Body of pancreas (tissue), 4 donors: ENCODE measurements around the gene CST9. TPM values are rescaled to one million over a fixed set of nuclear protein-coding genes. Genes with fewer than 3 reads are reported as not detected.

Experiments
- ATAC-seq: fragments of 150-250 bp; one replicate; pipeline ENCODE4 v1.9.1; 2016
- DNase-seq, 4 donors: peaks; one replicate each; pipeline ENCODE4 v3.0.0-alpha.2; 2019
- H3K27ac ChIP-seq, 4 donors: fragments of 200-600 bp; sonication (generic); 1 replicate in 3 of 4; 2 replicates in 1 of 4; pipeline versions ENCODE4 v1.5.1 to v1.6.1; 2016 to 2019; ENCODE audit warnings: mild to moderate bottlenecking in 1 of 4, mixed read lengths in 1 of 4, moderate library complexity in 1 of 4
- H3K27me3 ChIP-seq, 2 donors: fragments of 200-600 bp; sonication (generic); one replicate each; pipeline ENCODE4 v1.6.0; 2016; ENCODE audit warnings: mild to moderate bottlenecking in 1 of 2
- H3K36me3 ChIP-seq, 2 donors: fragments of 200-600 bp; sonication (generic); replicated peaks in 1 of 2; 2 replicates each; pipeline ENCODE4 v1.5.1; 2016; ENCODE audit warnings: low read depth in 2 of 2; ENCODE audit not compliant: insufficient read depth in 1 of 2
- H3K4me1 ChIP-seq: fragments of 200-600 bp; sonication (generic); one replicate; pipeline ENCODE4 v1.6.0; 2016
- H3K4me3 ChIP-seq, 2 donors: fragments of 200-600 bp; sonication (generic); 1 replicate in 1 of 2; 2 replicates in 1 of 2; pipeline ENCODE4 v1.5.1; 2016 to 2019
- H3K9me3 ChIP-seq, 3 donors: fragments of 200-600 bp; sonication (generic); 1 replicate in 2 of 3; 2 replicates in 1 of 3; pipeline ENCODE4 v1.5.1; 2016
- CTCF ChIP-seq, 7 experiments: fragments of 450-650 bp in 4 of 7; fragments of 200-600 bp in 3 of 7; sonication (generic) in 3 of 7; IDR thresholded peaks; one replicate each; pipeline ENCODE4 v1.5.1; 2016 to 2019; ENCODE audit warnings: antibody characterized with exemption in 7 of 7
- POLR2A ChIP-seq, 3 donors: fragments of 450-650 bp; IDR thresholded peaks; one replicate each; pipeline ENCODE4 v1.6.1; 2016; ENCODE audit warnings: antibody characterized with exemption in 3 of 3, mild to moderate bottlenecking in 2 of 3
- WGBS, 2 donors: methylation state at CpG; one replicate each; pipeline ENCODE4 v1.1.5; 2017; 5-methylcytosine and 5-hydroxymethylcytosine counted together
- intact Hi-C: fragments of 100-400 bp; cut with DNase I; formaldehyde crosslinking; loops from one replicate; pipeline ENCODE4 v1.15.1; 2023
- total RNA-seq, 2 donors: library from RNA; depleted of rRNA; stranded (reverse); fragments of >200 nt; gene quantifications; one replicate each; pipeline ENCODE4 v1.1.0, GENCODE V29; 2016

Gene CST9
- total RNA-seq, 2 donors from 2014 or later, result 3.6 TPM; not detected in 1

DNA sequence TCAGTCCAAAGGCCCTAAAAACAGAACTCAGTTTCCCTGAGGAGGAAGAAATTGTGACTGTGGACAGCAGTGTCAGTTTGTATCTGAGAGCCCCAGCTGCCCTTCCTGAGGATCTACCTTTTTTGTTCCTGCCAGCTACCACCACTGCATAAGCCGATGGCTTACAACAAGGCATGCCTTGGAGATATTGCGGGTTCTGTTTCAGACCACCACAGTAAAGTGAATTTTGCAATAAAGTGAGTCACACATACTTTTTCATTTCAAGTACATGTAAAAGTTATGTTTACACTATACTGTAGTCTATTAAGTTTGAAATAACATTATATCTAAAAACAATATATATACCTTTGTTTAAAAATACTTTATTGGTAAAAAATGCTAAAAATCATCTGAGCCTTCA, 41.6 kb upstream of the CST9 start:
- H3K27ac ChIP-seq, result no peak overlapping the region
- intact Hi-C loops, result no loop called here
- H3K27me3 ChIP-seq, result no peaks in the 10 kb centered on the region
- ATAC-seq (no peak), DNase-seq (no peak)
- no peak overlapping the region for H3K4me3 ChIP-seq
- no peaks in the 10 kb centered on the region for H3K36me3 ChIP-seq
- H3K9me3 ChIP-seq, result no peaks in the 10 kb centered on the region
- no peak for TF ChIP-seq POLR2A (IDR thresholded peaks at IDR 0.05)
- no peak for TF ChIP-seq CTCF (IDR thresholded peaks at IDR 0.05)
- WGBS, 2 donors, result 88 to 96% methylated on average over 2 of the region's 2 CpGs
- H3K4me1 ChIP-seq, result no peaks in the 10 kb centered on the region

DNA sequence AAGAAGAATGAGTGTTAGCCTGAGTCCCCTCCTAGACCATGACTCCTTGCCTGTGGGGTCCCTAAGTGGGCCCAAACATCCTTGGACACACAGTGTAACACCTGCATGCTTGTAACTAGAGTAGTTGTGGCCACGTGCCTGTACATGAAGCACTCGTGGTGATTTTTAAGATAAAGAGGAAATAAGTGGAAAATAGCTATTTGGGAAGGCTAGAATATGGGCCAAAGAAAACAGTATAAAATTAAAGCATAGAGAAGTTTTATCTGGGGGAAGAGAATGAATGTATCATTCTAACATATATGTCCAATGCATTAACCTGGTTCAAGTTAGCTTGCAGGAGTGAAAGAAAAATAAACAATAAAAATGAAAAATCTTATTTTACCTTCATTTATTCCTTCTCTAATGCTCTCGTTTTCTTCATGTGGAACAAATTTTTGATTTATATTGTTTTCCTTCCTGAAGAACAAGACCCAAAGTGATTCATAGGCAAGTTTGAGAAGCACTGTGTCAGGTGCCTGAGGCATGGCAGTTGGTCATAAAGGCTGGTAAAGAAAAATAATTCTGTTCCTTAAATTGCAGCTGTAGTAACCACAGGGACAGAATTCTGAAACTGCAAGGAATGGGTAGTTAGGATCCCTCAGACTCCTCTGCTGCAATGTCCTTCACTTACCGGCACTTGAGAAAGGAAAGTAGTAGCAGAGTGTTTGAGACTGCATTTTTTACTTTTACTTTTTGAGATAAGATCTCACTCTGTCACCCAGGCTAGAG, 40.6 kb upstream of the CST9 start:
- no peak overlapping the region for H3K27ac ChIP-seq
- no peaks in the 10 kb centered on the region for H3K9me3 ChIP-seq
- H3K4me3 ChIP-seq, result no peak overlapping the region
- no peaks in the 10 kb centered on the region for H3K27me3 ChIP-seq
- no peak for ATAC-seq
- 40 to 45% methylated on average over 4 of the region's 4 CpGs for WGBS, 2 donors
- H3K4me1 ChIP-seq, result no peaks in the 10 kb centered on the region
- TF ChIP-seq POLR2A (IDR thresholded peaks at IDR 0.05) (no peak), CTCF (IDR thresholded peaks at IDR 0.05) (no peak)
- intact Hi-C loops, result no loop called here
- H3K36me3 ChIP-seq, result no peaks in the 10 kb centered on the region
- DNase-seq, result no peak

DNA sequence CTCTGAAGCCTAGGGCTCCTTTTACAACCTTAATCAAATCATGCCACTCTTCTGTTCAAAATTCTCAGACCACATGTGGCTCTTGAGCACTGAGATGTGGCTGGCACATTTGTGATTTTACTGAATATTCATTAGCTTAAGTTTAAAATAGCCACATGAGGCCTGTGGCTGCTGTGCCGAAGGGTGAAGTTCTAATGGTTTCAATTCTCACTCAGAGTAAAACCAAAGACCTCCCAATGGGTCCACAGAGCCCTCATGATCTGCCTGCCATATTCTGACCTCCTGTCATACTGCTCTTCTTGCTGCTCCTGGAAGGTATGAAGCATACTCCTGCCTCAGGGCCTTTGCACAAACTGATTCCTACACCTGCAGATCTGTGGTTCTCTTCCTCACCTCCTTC, 39.9 kb upstream of the CST9 start:
- no peak for DNase-seq
- 52 to 100% methylated on average over 1 of the region's 1 CpG for WGBS, 2 donors
- intact Hi-C loops, result no loop called here
- Histone ChIP-seq H3K4me1 (peaks cover 4% of the 10 kb centered on the region), H3K9me3 (no peaks in the 10 kb centered on the region), H3K4me3 (no peak overlapping the region), H3K27ac (no peak overlapping the region), H3K36me3 (no peaks in the 10 kb centered on the region), H3K27me3 (no peaks in the 10 kb centered on the region)
- TF ChIP-seq CTCF (IDR thresholded peaks at IDR 0.05) (no peak), POLR2A (IDR thresholded peaks at IDR 0.05) (no peak)
- ATAC-seq, result no peak

DNA sequence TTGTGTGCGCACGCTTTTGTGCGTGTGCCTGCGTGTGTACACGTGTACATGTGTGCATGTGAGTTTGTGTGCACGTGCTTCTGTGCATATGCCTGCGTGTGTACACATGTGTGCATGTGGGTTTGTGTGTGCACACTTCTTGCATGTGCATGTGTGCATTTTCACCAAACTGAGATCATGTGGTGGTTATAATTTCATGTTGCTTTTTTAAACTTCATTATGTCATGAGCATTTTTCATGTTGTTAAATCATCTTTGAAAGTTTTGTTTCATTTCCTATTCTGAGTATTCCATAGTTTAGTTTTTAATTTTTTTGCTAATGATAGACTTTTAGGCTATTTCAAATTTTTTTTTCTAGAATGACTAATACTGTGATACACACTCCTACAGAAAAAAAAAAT, 38.4 kb upstream of the CST9 start:
- no peaks in the 10 kb centered on the region for H3K27me3 ChIP-seq
- H3K27ac ChIP-seq, result no peak overlapping the region
- H3K4me1 ChIP-seq, result peaks cover 4% of the 10 kb centered on the region
- H3K4me3 ChIP-seq, result no peak overlapping the region
- DNase-seq (no peak), ATAC-seq (no peak)
- intact Hi-C loops, result no loop called here
- H3K9me3 ChIP-seq, result no peaks in the 10 kb centered on the region
- no peaks in the 10 kb centered on the region for H3K36me3 ChIP-seq
- 92 to 93% methylated on average over 7 of the region's 7 CpGs for WGBS, 2 donors
- TF ChIP-seq CTCF (IDR thresholded peaks at IDR 0.05) (no peak), POLR2A (IDR thresholded peaks at IDR 0.05) (no peak)

- Histone ChIP-seq H3K27me3 (no peaks in the 10 kb centered on the region), H3K27ac (no peak overlapping the region), H3K4me3 (no peak overlapping the region), H3K36me3 (no peaks in the 10 kb centered on the region), H3K9me3 (no peaks in the 10 kb centered on the region), H3K4me1 (peaks cover 4% of the 10 kb centered on the region)
- ATAC-seq (no peak), DNase-seq (no peak)
- intact Hi-C loops, result no loop called here
- 67 to 84% methylated on average over 6 of the region's 6 CpGs for WGBS, 2 donors
- TF ChIP-seq CTCF (IDR thresholded peaks at IDR 0.05) (no peak), POLR2A (IDR thresholded peaks at IDR 0.05) (no peak)
Observed at GRCh38 chr20:23643659-23644058, 37.9 kb upstream of the CST9 start.
